Testis (tissue), 3 donors: ENCODE results near the gene HDHD3. TPM values are rescaled to one million over a fixed set of nuclear protein-coding genes. Genes with fewer than 3 reads are reported as not detected.
"Not testable (repeated sequence)": the region's sequence is repeated elsewhere in the genome, so short reads cannot be mapped to it uniquely, and the experiment has no call there.

Source experiments
- DNase-seq: peaks from one replicate; pipeline ENCODE4 v3.0.0-alpha.2; 2019
- H3K27ac ChIP-seq, 2 donors: fragments of 200-600 bp; sonication (generic); one replicate each; pipeline ENCODE4 v1.5.1; 2019
- H3K27me3 ChIP-seq: fragments of 200-600 bp; sonication (generic); one replicate; pipeline ENCODE4 v1.5.1; 2019
- H3K36me3 ChIP-seq: fragments of 200-600 bp; sonication (generic); one replicate; pipeline ENCODE4 v1.5.1; 2017; ENCODE audit warnings: low read depth; ENCODE audit errors: missing control alignments
- H3K4me1 ChIP-seq: fragments of 200-600 bp; sonication (generic); one replicate; pipeline ENCODE4 v1.5.1; 2019
- H3K4me3 ChIP-seq, 2 donors: fragments of 200-600 bp; sonication (generic); one replicate each; pipeline ENCODE4 v1.5.1; 2017 to 2019
- H3K9me3 ChIP-seq: fragments of 200-600 bp; sonication (generic); one replicate; pipeline ENCODE4 v1.5.1; 2017
- CTCF ChIP-seq, 3 experiments: fragments of 450-650 bp in 2 of 3; fragments of 200-600 bp in 1 of 3; sonication (generic) in 1 of 3; IDR thresholded peaks; one replicate each; pipeline ENCODE4 v1.5.1; 2016 to 2019; ENCODE audit warnings: antibody characterized with exemption in 3 of 3, mild to moderate bottlenecking in 2 of 3, moderate library complexity in 1 of 3
- POLR2A ChIP-seq: fragments of 450-650 bp; IDR thresholded peaks from one replicate; pipeline ENCODE4 v1.6.1; 2017; ENCODE audit warnings: antibody characterized with exemption, mild to moderate bottlenecking, moderate library complexity
- WGBS, 2 donors: methylation state at CpG; one replicate each; pipeline ENCODE4 v1.1.5; 2018; 5-methylcytosine and 5-hydroxymethylcytosine counted together
- intact Hi-C: fragments of 100-400 bp; cut with DNase I; formaldehyde crosslinking; loops from one replicate; pipeline ENCODE4 v1.15.1; 2023; ENCODE audit warnings: low total_unique reads
- polyA plus RNA-seq: library from polyadenylated mRNA; stranded (reverse); fragments of 350-450 nt; fragmentation: Illumina TruSeq; extraction: RNeasy Lipid Tissue Mini Kit (QIAGEN cat#74804); gene quantifications from one replicate; pipeline ENCODE4 v1.2.3, GENCODE V29; 2014; ENCODE audit warnings: low read depth, low replicate concordance; ENCODE audit not compliant: insufficient read depth
- total RNA-seq, 2 donors: library from RNA; depleted of rRNA; stranded (reverse); fragments of >200 nt; gene quantifications; one replicate each; pipeline ENCODE4 v1.2.3, GENCODE V29; 2016

HDHD3 gene
- total and polyA plus RNA-seq, 3 donors from 2014 or later: 13.8 to 32.9 (median 22.9) TPM

DNA sequence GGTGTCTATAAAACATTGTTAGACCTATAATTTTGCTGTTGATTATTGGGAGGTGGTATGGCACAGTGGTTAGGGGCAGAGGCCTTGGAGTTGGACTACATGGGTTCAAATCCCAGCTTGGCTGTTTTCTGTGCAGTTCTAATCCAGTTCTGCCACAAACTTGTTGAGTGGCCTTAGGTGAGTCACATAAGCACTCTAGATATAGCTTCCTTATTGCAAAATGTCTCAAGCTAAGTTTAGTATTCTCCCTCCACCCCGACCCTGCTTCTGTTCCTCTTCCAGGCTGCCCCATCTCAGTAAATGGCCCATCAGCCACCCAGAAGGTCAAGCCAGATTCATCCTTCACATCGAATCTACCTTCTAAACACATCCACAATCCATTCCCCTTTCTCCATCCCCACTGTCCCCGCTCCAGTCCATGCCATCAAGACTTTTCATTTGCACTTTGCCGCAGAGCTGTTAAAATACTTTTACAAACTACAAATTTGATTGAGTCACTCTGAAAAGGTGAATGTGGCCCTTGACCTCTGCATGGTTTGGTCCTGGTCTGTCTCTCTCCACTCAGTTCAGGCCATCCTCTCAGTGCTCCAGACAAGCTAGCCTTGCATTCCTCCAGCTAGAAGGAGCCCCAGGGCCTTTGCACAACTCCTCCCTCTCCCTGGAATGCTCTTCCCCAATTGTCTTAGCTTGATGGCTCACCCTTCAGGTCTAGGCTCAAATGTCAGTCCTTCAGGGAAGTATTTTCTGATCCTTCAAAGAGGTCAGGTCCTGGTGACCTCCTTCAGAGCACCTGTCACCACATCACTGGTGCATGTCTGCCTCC lies 10.0 kb upstream of the HDHD3 start:
- no peaks in the 10 kb centered on the region for H3K27me3 ChIP-seq
- no peaks in the 10 kb centered on the region for H3K36me3 ChIP-seq
- 92 to 95% methylated on average over 4 of the region's 4 CpGs for WGBS, 2 donors
- no peaks in the 10 kb centered on the region for H3K9me3 ChIP-seq
- no peak for TF ChIP-seq POLR2A
- no peak for TF ChIP-seq CTCF (IDR thresholded peaks at IDR 0.05)
- no peak overlapping the region for H3K27ac ChIP-seq
- H3K4me3 ChIP-seq: no peak overlapping the region
- intact Hi-C loops: no loop called here
- no peaks in the 10 kb centered on the region for H3K4me1 ChIP-seq
- DNase-seq: no peak

DNA sequence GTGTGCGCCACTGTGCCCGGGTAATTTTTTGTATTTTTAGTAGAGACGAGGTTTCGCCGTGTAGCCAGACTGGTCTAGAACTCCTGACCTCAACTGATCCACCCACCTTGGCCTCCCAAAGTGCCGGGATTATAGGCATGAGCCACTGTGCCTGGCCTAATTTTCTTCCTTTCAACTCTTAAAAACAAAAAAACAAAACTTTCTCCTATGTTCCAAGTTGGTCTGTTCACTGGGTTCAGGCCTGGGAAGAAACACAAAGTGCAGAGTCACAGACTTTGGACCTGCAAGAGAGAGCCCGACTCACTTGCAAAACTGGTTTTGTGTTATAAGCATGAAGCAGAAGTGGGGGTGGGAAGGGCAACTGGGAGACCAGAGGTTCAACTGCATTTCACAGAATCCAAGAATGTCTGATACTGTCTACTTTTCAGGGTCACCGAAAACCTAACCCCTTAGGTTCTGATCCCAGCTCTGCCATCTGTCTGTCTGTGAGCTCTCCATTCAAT lies 5.2 kb upstream of the HDHD3 start:
- Histone ChIP-seq H3K27me3 (no peaks in the 10 kb centered on the region), H3K27ac (no peak overlapping the region), H3K4me3 (no peak overlapping the region), H3K4me1 (peaks cover 8% of the 10 kb centered on the region), H3K36me3 (no peaks in the 10 kb centered on the region), H3K9me3 (no peaks in the 10 kb centered on the region)
- intact Hi-C loops: no loop called here
- TF ChIP-seq POLR2A: no peak
- no peak for TF ChIP-seq CTCF (IDR thresholded peaks at IDR 0.05)
- WGBS, 2 donors: 88 to 89% methylated on average over 8 of the region's 8 CpGs
- DNase-seq: no peak

DNA sequence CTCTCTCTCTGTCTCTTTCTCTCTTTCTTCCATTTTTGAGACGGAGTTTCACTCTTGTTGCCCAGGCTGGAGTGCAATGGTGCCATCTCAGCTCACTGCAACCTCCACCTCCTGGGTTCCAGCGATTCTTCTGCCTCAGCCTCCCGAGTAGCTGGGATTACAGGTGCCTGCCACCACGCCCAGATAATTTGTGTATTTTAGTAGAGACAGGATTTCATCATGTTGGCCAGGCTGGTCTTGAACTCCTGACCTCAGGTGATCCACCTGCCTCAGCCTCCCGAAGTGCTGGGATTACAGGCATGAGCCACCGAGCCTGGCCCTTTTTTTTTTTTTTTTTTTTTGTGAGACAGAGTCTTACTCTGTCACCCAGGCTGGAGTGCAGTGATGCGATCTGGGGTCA lies 4.7 kb upstream of the HDHD3 start:
- H3K27me3 ChIP-seq, H3K4me3 ChIP-seq, DNase-seq, H3K4me1 ChIP-seq, H3K27ac ChIP-seq, intact Hi-C loops, H3K36me3 ChIP-seq, H3K9me3 ChIP-seq: not testable (repeated sequence)
- 93 to 94% methylated on average over 4 to 7 of the region's 7 CpGs for WGBS, 2 donors

DNA sequence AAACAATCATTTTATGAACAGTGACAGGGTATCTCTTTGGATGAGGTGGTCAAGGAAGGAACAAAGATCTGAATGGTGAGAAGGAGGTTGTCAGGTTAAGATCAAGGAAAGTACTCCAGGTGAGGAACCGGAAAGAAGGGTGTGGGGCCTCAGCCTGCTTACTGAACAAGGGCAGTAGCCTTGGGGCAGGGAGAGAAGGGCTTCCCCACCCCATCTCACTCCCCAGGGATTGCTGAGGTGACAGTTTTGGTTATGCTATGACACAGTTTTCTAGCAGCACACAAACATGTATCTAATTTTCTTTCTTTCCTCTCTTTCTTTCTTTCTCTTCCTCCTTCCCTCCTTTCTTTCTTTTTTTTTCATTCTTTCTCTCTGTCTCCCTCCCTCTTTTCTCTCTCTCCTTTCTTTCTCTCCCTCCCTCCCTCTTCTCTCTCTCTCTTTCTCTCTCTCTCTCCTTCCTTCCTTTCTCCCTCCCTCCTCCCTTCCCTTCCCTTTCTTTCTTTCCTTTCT lies 4.1 kb upstream of the HDHD3 start:
- Histone ChIP-seq H3K27me3 (no peaks in the 10 kb centered on the region), H3K4me3 (no peak overlapping the region), H3K36me3 (no peaks in the 10 kb centered on the region), H3K9me3 (no peaks in the 10 kb centered on the region), H3K27ac (no peak overlapping the region), H3K4me1 (peaks cover 8% of the 10 kb centered on the region)
- intact Hi-C loops: no loop called here
- WGBS, 2 donors: 50 to 71% methylated on average over 1 of the region's 1 CpG
- no peak for DNase-seq
- no peak for TF ChIP-seq POLR2A

DNA sequence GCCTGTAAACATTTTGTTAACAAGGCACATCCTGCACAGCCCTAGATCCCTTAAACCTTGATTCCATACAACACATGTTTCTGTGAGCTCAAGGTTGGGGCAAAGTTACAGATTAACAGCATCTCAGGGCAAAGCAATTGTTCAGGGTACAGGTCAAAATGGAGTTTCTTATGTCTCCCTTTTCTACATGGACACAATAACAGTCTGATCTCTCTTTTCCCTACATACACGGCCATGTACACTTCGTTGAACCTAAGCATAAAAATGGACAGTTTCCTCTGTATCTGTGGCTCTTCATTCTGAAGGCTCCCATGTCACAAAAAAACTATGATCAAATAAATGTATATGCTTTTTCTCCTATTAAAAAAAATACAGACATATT lies 3.0 kb upstream of the HDHD3 start:
- H3K9me3 ChIP-seq, H3K27me3 ChIP-seq, H3K4me3 ChIP-seq, DNase-seq, intact Hi-C loops, H3K36me3 ChIP-seq, H3K27ac ChIP-seq: not testable (repeated sequence)
- 81 to 96% methylated on average over 2 of the region's 2 CpGs for WGBS, 2 donors
- peaks cover 12% of the 10 kb centered on the region for H3K4me1 ChIP-seq

- H3K9me3 ChIP-seq, H3K27ac ChIP-seq, H3K4me3 ChIP-seq, H3K27me3 ChIP-seq, intact Hi-C loops, DNase-seq, H3K36me3 ChIP-seq: not testable (repeated sequence)
- 53 to 69% methylated on average over 23 to 24 of the region's 24 CpGs for WGBS, 2 donors
- peaks cover 12% of the 10 kb centered on the region for H3K4me1 ChIP-seq
These were observed 2.5 kb upstream of the HDHD3 start for GRCh38 chr9:113379094-113379828.
